Spleen (tissue), 11 donors: Measurements from ENCODE around the gene DNMT3B. TPM values are rescaled to one million over a fixed set of nuclear protein-coding genes. Genes with fewer than 3 reads are reported as not detected.
"Not testable (repeated sequence)": the region's sequence is repeated elsewhere in the genome, so short reads cannot be mapped to it uniquely, and the experiment has no call there.

ENCODE experiments used
- DNase-seq: peaks from one replicate; pipeline ENCODE4 v3.0.0-alpha.2; 2020
- H3K27ac ChIP-seq, 8 donors: fragments of 200-600 bp; sonication (generic) in 7 of 8; 1 replicate in 4 of 8; 2 replicates in 4 of 8; pipeline versions ENCODE4 v1.5.0 to v1.8.0; 2016 to 2021; ENCODE audit warnings: inconsistent platforms in 4 of 8, mild to moderate bottlenecking in 4 of 8, moderate library complexity in 1 of 8
- H3K27me3 ChIP-seq, 7 donors: fragments of 200-600 bp; sonication (generic) in 6 of 7; replicated peaks in 1 of 7; 1 replicate in 4 of 7; 2 replicates in 3 of 7; pipeline versions ENCODE4 v1.5.0 to v1.8.0; 2016 to 2021; ENCODE audit warnings: inconsistent platforms in 3 of 7, mild to moderate bottlenecking in 1 of 7
- H3K36me3 ChIP-seq, 6 donors: fragments of 200-600 bp; sonication (generic) in 5 of 6; 1 replicate in 4 of 6; 2 replicates in 2 of 6; pipeline versions ENCODE4 v1.5.0 to v1.8.0; 2016 to 2021; ENCODE audit warnings: inconsistent platforms in 2 of 6
- H3K4me1 ChIP-seq, 6 donors: fragments of 200-600 bp; sonication (generic) in 5 of 6; 1 replicate in 3 of 6; 2 replicates in 3 of 6; pipeline versions ENCODE4 v1.5.0 to v1.8.0; 2016 to 2021; ENCODE audit warnings: inconsistent platforms in 3 of 6
- H3K4me3 ChIP-seq, 8 donors: fragments of 200-600 bp; sonication (generic) in 7 of 8; 1 replicate in 4 of 8; 2 replicates in 4 of 8; pipeline versions ENCODE4 v1.5.0 to v1.8.0; 2016 to 2021; ENCODE audit warnings: inconsistent platforms in 4 of 8, mild to moderate bottlenecking in 4 of 8, moderate library complexity in 2 of 8
- H3K9me3 ChIP-seq, 8 donors: fragments of 200-600 bp; sonication (generic) in 7 of 8; 1 replicate in 4 of 8; 2 replicates in 4 of 8; pipeline versions ENCODE4 v1.5.0 to v1.8.0; 2016 to 2021; ENCODE audit warnings: inconsistent platforms in 4 of 8
- POLR2A ChIP-seq, 3 donors: fragments of 450-650 bp; IDR thresholded peaks; one replicate each; pipeline ENCODE4 v1.5.1; 2017; ENCODE audit warnings: antibody characterized with exemption in 3 of 3, mild to moderate bottlenecking in 1 of 3
- POLR2AphosphoS5 ChIP-seq, 3 donors: sonication (generic); formaldehyde crosslinking; IDR thresholded peaks; one replicate each; pipeline ENCODE4 v1.5.1; 2017; ENCODE audit warnings: antibody characterized with exemption in 3 of 3
- WGBS, 5 donors: extraction: QIAGEN DNeasy Blood & Tissue Kit in 3 of 5; methylation state at CpG; one replicate each; pipeline versions ENCODE4 v1.1.5 to v1.1.7; 2013 to 2018; 5-methylcytosine and 5-hydroxymethylcytosine counted together
- intact Hi-C: fragments of 100-400 bp; cut with DNase I; formaldehyde crosslinking; loops from one replicate; pipeline ENCODE4 v1.15.0; 2023; ENCODE audit warnings: low total_unique reads
- polyA plus RNA-seq, 3 donors: library from polyadenylated mRNA; stranded (reverse); fragments of 200-250 nt; gene quantifications; one replicate each; pipeline ENCODE4 v1.2.1, GENCODE V29; 2013
- total RNA-seq, 7 donors: library from RNA; depleted of rRNA in 3 of 7; stranded (reverse); fragments of >200 nt in 3 of 7; fragmentation: NEBNext Ultra II Directional in 4 of 7; extraction: Animal tissue kit (Norgen Biotek cat#: 25700) in 4 of 7; gene quantifications; one replicate each; pipeline versions ENCODE4 v1.1.0 to v1.2.1, GENCODE V29; 2016 to 2021
- TF ChIP-seq, protein P1 (sequence below), 11 experiments: fragments of 200-600 bp in 7 of 11; fragments of 450-650 bp in 4 of 11; sonication (generic) in 4 of 11; IDR thresholded peaks in 8 of 11; conservative IDR thresholded peaks in 3 of 11; 1 replicate in 7 of 11; 2 replicates in 4 of 11; pipeline versions ENCODE4 v1.4.0 to v1.8.0; 2016 to 2021; ENCODE audit warnings: antibody characterized with exemption in 11 of 11, inconsistent platforms in 4 of 11, mild to moderate bottlenecking in 1 of 11
- donor health status: healthy with polysubstance abuse.
- donor health status: DM: no; HTN: no; CAD: no; lungs with moderate emphysema.
- donor health status: DM: no; HTN: no; CAD: no.
- donor health status: Bipolar disorder and iron deficiency.
- donor health status: healthy.
- donor health status: DM: no; HTN: no; CAD: no.
- donor health status: DM: yes; HTN: yes; CAD: no.

Gene DNMT3B
- total and polyA plus RNA-seq, 10 donors, result 0.20 to 1.6 (median 0.99) TPM

DNA sequence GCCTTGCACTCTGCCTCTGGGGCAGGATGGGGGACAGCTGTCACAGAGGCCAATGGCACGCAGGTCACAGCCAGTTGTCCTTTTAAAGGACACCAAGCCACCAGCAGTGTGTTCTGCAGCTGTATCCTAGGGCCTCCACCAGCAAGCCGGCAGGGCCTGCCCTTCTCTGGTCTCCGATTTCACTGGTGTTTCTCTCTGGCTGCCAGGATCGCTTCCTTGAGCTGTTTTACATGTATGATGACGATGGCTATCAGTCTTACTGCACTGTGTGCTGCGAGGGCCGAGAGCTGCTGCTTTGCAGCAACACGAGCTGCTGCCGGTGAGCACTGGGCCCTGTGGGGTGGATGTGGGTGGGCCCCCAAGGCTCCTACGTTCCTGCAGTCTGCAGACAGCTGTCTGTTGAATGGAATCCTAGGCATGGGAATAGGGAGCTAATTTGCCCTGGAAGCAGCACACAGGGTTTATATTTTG is 34.8 kb downstream of the DNMT3B start:
- no peak overlapping the region for H3K4me3 ChIP-seq
- H3K9me3 ChIP-seq, result no peaks in the 10 kb centered on the region
- TF ChIP-seq POLR2AphosphoS5 (IDR thresholded peaks at IDR 0.05), result no peak
- TF ChIP-seq, protein P1, sequence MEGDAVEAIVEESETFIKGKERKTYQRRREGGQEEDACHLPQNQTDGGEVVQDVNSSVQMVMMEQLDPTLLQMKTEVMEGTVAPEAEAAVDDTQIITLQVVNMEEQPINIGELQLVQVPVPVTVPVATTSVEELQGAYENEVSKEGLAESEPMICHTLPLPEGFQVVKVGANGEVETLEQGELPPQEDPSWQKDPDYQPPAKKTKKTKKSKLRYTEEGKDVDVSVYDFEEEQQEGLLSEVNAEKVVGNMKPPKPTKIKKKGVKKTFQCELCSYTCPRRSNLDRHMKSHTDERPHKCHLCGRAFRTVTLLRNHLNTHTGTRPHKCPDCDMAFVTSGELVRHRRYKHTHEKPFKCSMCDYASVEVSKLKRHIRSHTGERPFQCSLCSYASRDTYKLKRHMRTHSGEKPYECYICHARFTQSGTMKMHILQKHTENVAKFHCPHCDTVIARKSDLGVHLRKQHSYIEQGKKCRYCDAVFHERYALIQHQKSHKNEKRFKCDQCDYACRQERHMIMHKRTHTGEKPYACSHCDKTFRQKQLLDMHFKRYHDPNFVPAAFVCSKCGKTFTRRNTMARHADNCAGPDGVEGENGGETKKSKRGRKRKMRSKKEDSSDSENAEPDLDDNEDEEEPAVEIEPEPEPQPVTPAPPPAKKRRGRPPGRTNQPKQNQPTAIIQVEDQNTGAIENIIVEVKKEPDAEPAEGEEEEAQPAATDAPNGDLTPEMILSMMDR (IDR thresholded peaks at IDR 0.05 in 8 of 11, conservative IDR thresholded peaks at IDR 0.05 in 3 of 11), result no peak
- no peak for TF ChIP-seq POLR2A (IDR thresholded peaks at IDR 0.05)
- intact Hi-C loops, result no loop called here
- no peak for DNase-seq
- no peaks in the 10 kb centered on the region for H3K27me3 ChIP-seq
- H3K27ac ChIP-seq, result no peak overlapping the region
- 83 to 87% (median 85%) methylated on average over 6 to 10 of the region's 10 CpGs for WGBS, 5 donors
- H3K36me3 ChIP-seq, result peaks cover 0 to 11% (median 0%) of the 10 kb centered on the region in 6 donors
- peaks cover 9 to 27% (median 17%) of the 10 kb centered on the region in 6 donors for H3K4me1 ChIP-seq

DNA sequence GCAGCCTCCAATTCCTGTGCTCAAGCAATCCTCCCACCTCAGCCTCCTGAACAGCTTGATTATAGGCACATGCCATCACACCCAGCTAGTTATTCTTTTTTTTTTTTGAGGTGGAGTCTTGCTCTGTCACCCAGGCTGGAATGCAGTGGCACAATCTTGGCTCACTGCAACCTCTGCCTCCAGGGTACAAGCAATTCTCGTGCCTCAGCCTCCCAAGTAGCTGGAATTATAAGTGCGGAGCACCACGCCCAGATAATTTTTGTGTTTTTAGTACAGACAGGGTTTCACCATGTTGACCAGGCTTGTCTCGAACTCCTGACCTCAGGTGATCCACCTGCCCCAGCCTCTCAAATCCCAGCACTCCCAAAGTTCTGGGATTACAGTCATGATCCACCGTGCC is 35.4 kb downstream of the DNMT3B start:
- Histone ChIP-seq H3K4me1 (peaks cover 9 to 22% (median 14%) of the 10 kb centered on the region in 6 donors), H3K36me3 (peaks cover 0 to 12% (median 0%) of the 10 kb centered on the region in 6 donors)
- WGBS, 5 donors, result 93 to 98% (median 93%) methylated on average over 5 of the region's 5 CpGs
- H3K4me3 ChIP-seq, DNase-seq, H3K27ac ChIP-seq, H3K9me3 ChIP-seq, intact Hi-C loops, H3K27me3 ChIP-seq: not testable (repeated sequence)

DNA sequence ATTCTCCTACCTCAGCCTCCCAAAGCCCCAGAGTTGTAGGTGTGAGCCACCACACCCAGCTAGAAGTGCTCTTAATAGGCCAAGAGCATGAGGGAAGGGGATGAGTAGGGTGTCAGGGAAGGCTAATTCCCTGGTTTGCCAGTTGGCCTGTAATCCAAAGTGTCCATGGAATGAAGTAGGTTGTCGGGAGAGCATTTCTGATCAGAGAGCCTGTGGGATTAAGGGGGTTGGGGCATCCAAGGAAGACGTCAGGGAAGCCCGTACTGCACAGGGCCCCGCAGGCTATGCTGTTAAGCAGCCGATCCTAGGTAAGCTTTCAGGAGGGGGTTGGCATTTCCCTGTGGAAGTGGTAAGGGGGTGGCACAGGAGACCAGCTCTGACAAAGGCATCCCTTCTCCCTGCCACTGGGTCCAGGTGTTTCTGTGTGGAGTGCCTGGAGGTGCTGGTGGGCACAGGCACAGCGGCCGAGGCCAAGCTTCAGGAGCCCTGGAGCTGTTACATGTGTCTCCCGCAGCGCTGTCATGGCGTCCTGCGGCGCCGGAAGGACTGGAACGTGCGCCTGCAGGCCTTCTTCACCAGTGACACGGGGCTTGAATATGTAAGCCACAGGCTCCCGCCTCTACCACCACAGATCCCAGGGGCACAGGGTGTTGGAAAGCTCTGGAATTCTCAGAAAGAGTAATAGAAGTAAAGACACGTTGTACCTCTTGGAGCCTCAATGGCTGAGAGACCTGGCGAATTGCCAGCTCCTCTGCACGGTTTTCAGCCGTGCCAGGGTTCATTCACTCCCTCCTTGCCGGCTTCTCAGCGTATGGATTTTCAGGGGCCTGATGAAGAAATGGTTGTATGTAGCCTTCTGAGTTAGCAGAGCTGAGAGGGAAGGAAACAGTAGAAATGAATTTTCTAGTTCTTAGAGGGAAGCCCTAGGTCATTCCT is 36.1 kb downstream of the DNMT3B start:
- H3K4me1 ChIP-seq, result peaks cover 3 to 14% (median 7%) of the 10 kb centered on the region in 6 donors
- 87 to 95% (median 91%) methylated on average over 22 to 23 of the region's 23 CpGs for WGBS, 5 donors
- intact Hi-C loops, result no loop called here
- no peaks in the 10 kb centered on the region for H3K27me3 ChIP-seq
- H3K9me3 ChIP-seq, result no peaks in the 10 kb centered on the region
- no peak overlapping the region for H3K27ac ChIP-seq
- TF ChIP-seq POLR2A (IDR thresholded peaks at IDR 0.05) (no peak), POLR2AphosphoS5 (IDR thresholded peaks at IDR 0.05) (no peak)
- TF ChIP-seq, protein P1 (IDR thresholded peaks at IDR 0.05 in 8 of 11, conservative IDR thresholded peaks at IDR 0.05 in 3 of 11), result no peak
- peaks cover 0 to 19% (median 0%) of the 10 kb centered on the region in 6 donors for H3K36me3 ChIP-seq
- no peak for DNase-seq
- H3K4me3 ChIP-seq, result no peak overlapping the region

DNA sequence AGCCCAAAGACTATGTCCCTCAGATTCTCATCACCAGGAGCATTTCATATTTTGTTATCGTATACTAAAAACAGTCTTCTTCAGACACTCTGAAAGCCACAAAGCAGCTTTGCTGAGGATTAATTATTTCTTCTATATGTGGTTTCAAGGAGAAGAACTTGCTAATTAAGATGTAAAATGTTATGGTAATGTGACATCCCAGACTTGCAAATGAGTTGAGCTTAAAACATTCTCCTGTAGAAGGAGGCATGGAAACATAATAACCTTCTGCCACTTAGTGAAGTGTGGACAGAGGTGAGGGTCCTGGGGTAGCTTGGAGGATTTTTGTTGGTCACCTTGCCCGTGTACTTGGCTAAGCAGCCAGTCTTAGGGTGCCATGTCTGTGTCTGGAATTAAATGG is 40.9 kb downstream of the DNMT3B start:
- WGBS, 5 donors, result 92 to 99% (median 95%) methylated on average over 2 of the region's 2 CpGs
- Histone ChIP-seq H3K27ac (no peak overlapping the region), H3K27me3 (no peaks in the 10 kb centered on the region), H3K4me3 (no peak overlapping the region), H3K4me1 (no peaks in the 10 kb centered on the region), H3K9me3 (no peaks in the 10 kb centered on the region), H3K36me3 (peaks cover 0 to 19% (median 0%) of the 10 kb centered on the region in 6 donors)
- intact Hi-C loops, result no loop called here
- no peak for TF ChIP-seq POLR2A (IDR thresholded peaks at IDR 0.05)
- DNase-seq, result no peak

DNA sequence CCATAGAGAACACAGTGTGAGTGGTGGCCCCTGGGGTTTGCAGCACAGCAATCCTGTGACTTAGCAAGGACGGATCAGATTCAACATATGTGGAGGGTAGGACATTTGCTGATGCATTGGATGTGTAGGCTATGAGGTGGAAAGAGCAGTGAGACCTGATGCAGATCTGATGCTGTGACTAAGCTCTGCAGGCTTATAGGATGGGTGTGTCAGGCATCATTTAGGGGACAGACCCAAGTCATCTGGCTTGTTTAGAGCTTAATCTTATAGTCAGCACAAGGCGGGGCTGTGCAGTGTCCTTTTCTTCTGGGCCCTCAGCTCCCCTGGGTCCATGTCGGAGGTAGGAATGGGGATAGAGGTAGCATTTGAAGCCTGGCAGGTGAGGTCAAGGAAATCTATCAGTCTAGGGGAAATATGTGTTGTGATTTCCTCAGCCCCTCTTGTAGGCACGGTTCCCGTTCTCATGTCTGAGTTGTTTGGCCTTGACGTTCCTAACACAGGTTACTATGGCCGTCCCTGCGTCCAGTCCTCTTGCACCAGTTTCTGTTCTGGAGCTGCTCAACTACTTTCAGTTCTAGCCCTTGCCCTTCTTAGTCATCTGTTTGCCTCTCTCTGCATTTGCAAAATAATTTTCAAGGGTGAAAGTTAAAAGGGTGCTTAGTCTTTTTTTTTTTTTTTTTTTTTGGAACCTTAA is 42.0 kb downstream of the DNMT3B start:
- Histone ChIP-seq H3K36me3 (peaks cover 0 to 19% (median 0%) of the 10 kb centered on the region in 6 donors), H3K9me3 (no peaks in the 10 kb centered on the region), H3K27me3 (no peaks in the 10 kb centered on the region), H3K4me3 (no peak overlapping the region), H3K4me1 (no peaks in the 10 kb centered on the region), H3K27ac (no peak overlapping the region)
- TF ChIP-seq POLR2A (IDR thresholded peaks at IDR 0.05), result no peak
- TF ChIP-seq POLR2AphosphoS5 (IDR thresholded peaks at IDR 0.05), result no peak
- TF ChIP-seq, protein P1 (IDR thresholded peaks at IDR 0.05 in 8 of 11, conservative IDR thresholded peaks at IDR 0.05 in 3 of 11), result no peak
- DNase-seq, result no peak
- intact Hi-C loops, result no loop called here
- WGBS, 5 donors, result 83 to 94% (median 86%) methylated on average over 8 of the region's 8 CpGs
